ENCODE results near the gene FLACC1. TPM values are rescaled to one million over a fixed set of nuclear protein-coding genes. Genes with fewer than 3 reads are reported as not detected.

FLACC1 gene
- total RNA-seq, 1 experiment from 2014 or later: 1.1 TPM

GRCh38 chr2:201349601-201350000 lies 7.5 kb downstream of the FLACC1 start:
- intact Hi-C loops (cut with micrococcal nuclease): no loop called here
- Mint-ChIP-seq H3K4me3 (ENCODE audit: unreplicated experiment) (no peak overlapping the region), H3K36me3 (ENCODE audit: insufficient read depth, unreplicated experiment) (no peaks in the 10 kb centered on the region), H3K9me3 (ENCODE audit: unreplicated experiment) (no peaks in the 10 kb centered on the region), H3K4me1 (ENCODE audit: insufficient read depth, unreplicated experiment) (no peaks in the 10 kb centered on the region), H3K27ac (ENCODE audit: low read depth, unreplicated experiment) (no peak overlapping the region), H3K27me3 (ENCODE audit: insufficient read depth, unreplicated experiment) (no peaks in the 10 kb centered on the region)
- no peak for DNase-seq (ENCODE audit: unreplicated experiment)
- BruUV-seq (replicated peaks): no TSS peak
- POLR2A ChIA-PET: no interaction called here
- CTCF ChIA-PET: interaction anchor here (0.6 kb wide), 1 partner anchor 557 kb away, joined by 3 read pairs; no protein-coding TSS in a partner anchor
- TF ChIP-seq, protein P1, sequence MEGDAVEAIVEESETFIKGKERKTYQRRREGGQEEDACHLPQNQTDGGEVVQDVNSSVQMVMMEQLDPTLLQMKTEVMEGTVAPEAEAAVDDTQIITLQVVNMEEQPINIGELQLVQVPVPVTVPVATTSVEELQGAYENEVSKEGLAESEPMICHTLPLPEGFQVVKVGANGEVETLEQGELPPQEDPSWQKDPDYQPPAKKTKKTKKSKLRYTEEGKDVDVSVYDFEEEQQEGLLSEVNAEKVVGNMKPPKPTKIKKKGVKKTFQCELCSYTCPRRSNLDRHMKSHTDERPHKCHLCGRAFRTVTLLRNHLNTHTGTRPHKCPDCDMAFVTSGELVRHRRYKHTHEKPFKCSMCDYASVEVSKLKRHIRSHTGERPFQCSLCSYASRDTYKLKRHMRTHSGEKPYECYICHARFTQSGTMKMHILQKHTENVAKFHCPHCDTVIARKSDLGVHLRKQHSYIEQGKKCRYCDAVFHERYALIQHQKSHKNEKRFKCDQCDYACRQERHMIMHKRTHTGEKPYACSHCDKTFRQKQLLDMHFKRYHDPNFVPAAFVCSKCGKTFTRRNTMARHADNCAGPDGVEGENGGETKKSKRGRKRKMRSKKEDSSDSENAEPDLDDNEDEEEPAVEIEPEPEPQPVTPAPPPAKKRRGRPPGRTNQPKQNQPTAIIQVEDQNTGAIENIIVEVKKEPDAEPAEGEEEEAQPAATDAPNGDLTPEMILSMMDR (IDR thresholded peaks at IDR 0.05; ENCODE audit: unreplicated experiment): no peak

DNA sequence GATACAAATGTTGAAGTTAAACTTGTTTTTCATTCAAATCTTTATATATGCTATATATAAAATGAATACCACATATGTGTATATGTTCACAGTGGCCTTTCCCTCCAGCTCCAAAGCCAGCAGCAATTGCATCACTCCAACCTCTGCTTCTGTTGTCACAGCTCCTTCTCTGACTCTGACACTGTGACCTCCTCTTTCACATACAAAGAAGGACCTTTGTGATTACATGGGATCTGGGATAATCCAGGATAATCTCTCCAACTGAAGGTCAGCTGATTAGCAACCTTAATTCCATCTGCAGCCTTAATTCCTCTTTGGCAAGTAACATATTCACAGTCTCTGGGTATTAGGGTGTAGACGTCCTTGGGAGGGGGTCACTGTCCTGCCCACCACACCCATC lies 8.4 kb downstream of the FLACC1 start:
- H3K27ac Mint-ChIP-seq (ENCODE audit: low read depth, unreplicated experiment): no peak overlapping the region
- no peaks in the 10 kb centered on the region for H3K27me3 Mint-ChIP-seq (ENCODE audit: insufficient read depth, unreplicated experiment)
- TF ChIP-seq, protein P1 (IDR thresholded peaks at IDR 0.05; ENCODE audit: unreplicated experiment): no peak
- no peaks in the 10 kb centered on the region for H3K36me3 Mint-ChIP-seq (ENCODE audit: insufficient read depth, unreplicated experiment)
- BruUV-seq (replicated peaks): no TSS peak
- no peak for DNase-seq (ENCODE audit: unreplicated experiment)
- no peak overlapping the region for H3K4me3 Mint-ChIP-seq (ENCODE audit: unreplicated experiment)
- H3K9me3 Mint-ChIP-seq (ENCODE audit: unreplicated experiment): no peaks in the 10 kb centered on the region
- ChIA-PET CTCF (interaction anchor here (1.1 kb wide), 1 partner anchor 16 kb away, joined by 6 read pairs; no protein-coding TSS in a partner anchor), POLR2A (no interaction called here)
- no peaks in the 10 kb centered on the region for H3K4me1 Mint-ChIP-seq (ENCODE audit: insufficient read depth, unreplicated experiment)
- intact Hi-C loops (cut with micrococcal nuclease): no loop called here

- intact Hi-C loops (cut with micrococcal nuclease): no loop called here
- Mint-ChIP-seq H3K4me1 (ENCODE audit: insufficient read depth, unreplicated experiment) (no peaks in the 10 kb centered on the region), H3K27me3 (ENCODE audit: insufficient read depth, unreplicated experiment) (no peaks in the 10 kb centered on the region), H3K4me3 (ENCODE audit: unreplicated experiment) (no peak overlapping the region), H3K36me3 (ENCODE audit: insufficient read depth, unreplicated experiment) (no peaks in the 10 kb centered on the region), H3K9me3 (ENCODE audit: unreplicated experiment) (no peaks in the 10 kb centered on the region), H3K27ac (ENCODE audit: low read depth, unreplicated experiment) (no peak overlapping the region)
- ChIA-PET CTCF (no interaction called here), POLR2A (no interaction called here)
- TF ChIP-seq, protein P1 (IDR thresholded peaks at IDR 0.05; ENCODE audit: unreplicated experiment): no peak
- no TSS peak for BruUV-seq (replicated peaks)
- DNase-seq (ENCODE audit: unreplicated experiment): no peak
These were observed 10.0 kb downstream of the FLACC1 start for GRCh38 chr2:201347138-201347537.

GRCh38 chr2:201345625-201346213 lies 11.4 kb downstream of the FLACC1 start:
- Mint-ChIP-seq H3K27me3 (ENCODE audit: insufficient read depth, unreplicated experiment) (no peaks in the 10 kb centered on the region), H3K4me1 (ENCODE audit: insufficient read depth, unreplicated experiment) (no peaks in the 10 kb centered on the region), H3K27ac (ENCODE audit: low read depth, unreplicated experiment) (no peak overlapping the region), H3K4me3 (ENCODE audit: unreplicated experiment) (no peak overlapping the region), H3K9me3 (ENCODE audit: unreplicated experiment) (no peaks in the 10 kb centered on the region), H3K36me3 (ENCODE audit: insufficient read depth, unreplicated experiment) (no peaks in the 10 kb centered on the region)
- ChIA-PET POLR2A (no interaction called here), CTCF (no interaction called here)
- TF ChIP-seq, protein P1 (IDR thresholded peaks at IDR 0.05; ENCODE audit: unreplicated experiment): no peak
- no peak for DNase-seq (ENCODE audit: unreplicated experiment)
- intact Hi-C loops (cut with micrococcal nuclease): no loop called here
- no TSS peak for BruUV-seq (replicated peaks)

All from MCF 10A (cell line).